HepG2 (cell line): ENCODE measurements around the gene C10orf71. TPM values are rescaled to one million over a fixed set of nuclear protein-coding genes. Genes with fewer than 3 reads are reported as not detected.

Experiments used
- ATAC-seq: fragments of 200-7000 bp; cut with Tn5 transposase; 3 replicates; pipeline ENCODE4 v1.9.1; 2020; ENCODE audit warnings: mild to moderate bottlenecking, moderate library complexity
- BruUV-seq: library from RNA; stranded (reverse); fragments of 400-500 nt; replicated peaks from 2 replicates; lab custom pipeline; 2021; lab: Mats Ljungman, UMichigan
- CTCF ChIA-PET: fragments of 300-600 bp; formaldehyde crosslinking; extraction: SDS; loops from one replicate; lab custom pipeline; 2021; ENCODE audit warnings: low total read pairs, inconsistent platforms, low intra/inter-chr PET ratio; lab: Yijun Ruan, JAX
- POLR2A ChIA-PET: fragments of 350-600 bp; sonication (Branson Sonifier 250); formaldehyde crosslinking; loops from one replicate; lab custom pipeline; 2020; ENCODE audit warnings: antibody characterized with exemption, inconsistent platforms; lab: Yijun Ruan, JAX
- DNase-seq: peaks from one replicate; pipeline ENCODE4 v3.0.0-alpha.2; 2015; ENCODE audit warnings: low spot score
- FAIRE-seq: peaks from 3 replicates; lab custom pipeline; 2011; peaks lifted over from hg19 to GRCh38; lab: Jason Lieb, UNC
- H2AFZ ChIP-seq: one replicate; pipeline ENCODE4 v1.6.1; 2011; ENCODE audit warnings: low read length, inconsistent platforms
- H3K27ac ChIP-seq: fragments of 300-600 bp; 3 replicates; pipeline ENCODE4 v1.8.0; 2011; ENCODE audit warnings: mixed run types, mild to moderate bottlenecking, mixed read lengths, low read length, inconsistent platforms; ENCODE audit not compliant: insufficient read depth; ENCODE audit errors: extremely low read length
- H3K27me3 ChIP-seq, 2 experiments: fragments of 200-600 bp in 1 of 2; 2 replicates in 1 of 2; 3 replicates in 1 of 2; pipeline versions ENCODE4 v1.6.0 to v1.8.0; 2011; ENCODE audit warnings: low read length in 2 of 2, mild to moderate bottlenecking in 2 of 2, moderate library complexity in 2 of 2, inconsistent platforms in 1 of 2; ENCODE audit not compliant: insufficient read depth in 2 of 2, control insufficient read depth in 1 of 2
- H3K36me3 ChIP-seq, 2 experiments: fragments of 200-600 bp in 1 of 2; replicated peaks in 1 of 2; 2 replicates in 1 of 2; 3 replicates in 1 of 2; pipeline versions ENCODE4 v1.5.1 to v1.8.0; 2011; ENCODE audit warnings: low read length in 2 of 2, inconsistent platforms in 1 of 2; ENCODE audit not compliant: insufficient read depth in 2 of 2, control insufficient read depth in 1 of 2
- H3K4me1 ChIP-seq: 2 replicates; pipeline ENCODE4 v1.5.1; 2012; ENCODE audit warnings: low read length, inconsistent platforms; ENCODE audit not compliant: insufficient read depth
- H3K4me2 ChIP-seq: 2 replicates; pipeline ENCODE4 v1.6.0; 2011; ENCODE audit warnings: low read depth, low read length, inconsistent platforms
- H3K4me3 ChIP-seq, 3 experiments: fragments of 200-600 bp in 1 of 3; sonication (generic), shearing (Covaris generic) in 1 of 3; replicated peaks in 1 of 3; 2 replicates each; pipeline ENCODE4 v1.5.1; 2011 to 2016; ENCODE audit warnings: low read length in 3 of 3, inconsistent platforms in 2 of 3, low read depth in 2 of 3, mild to moderate bottlenecking in 2 of 3, control low read depth in 1 of 3, mixed read lengths in 1 of 3; ENCODE audit not compliant: insufficient read depth in 1 of 3
- H3K79me2 ChIP-seq: one replicate; pipeline ENCODE4 v1.6.1; 2011; ENCODE audit warnings: low read length, inconsistent platforms; ENCODE audit not compliant: insufficient read depth
- H3K9ac ChIP-seq: 2 replicates; pipeline ENCODE4 v1.6.0; 2011; ENCODE audit warnings: mild to moderate bottlenecking, low read depth, low read length, inconsistent platforms; ENCODE audit not compliant: insufficient read depth
- H3K9me3 ChIP-seq: 2 replicates; pipeline ENCODE4 v1.5.1; 2012; ENCODE audit warnings: mild to moderate bottlenecking, low read length
- H4K20me1 ChIP-seq: 2 replicates; pipeline ENCODE4 v1.6.0; 2011; ENCODE audit warnings: inconsistent platforms, mild to moderate bottlenecking, low read length, moderate library complexity; ENCODE audit not compliant: insufficient read depth
- HOXA9 ChIP-seq: sonication (generic); formaldehyde crosslinking; IDR thresholded peaks from 2 replicates; pipeline ENCODE4 v1.8.1; 2022; ENCODE audit warnings: missing genetic modification reagents, mild to moderate bottlenecking, moderate library complexity, borderline replicate concordance
- MAFF ChIP-seq: IDR thresholded peaks from 2 replicates; pipeline ENCODE4 v1.6.1; 2011; ENCODE audit warnings: low read depth, low read length, improper control_type of control experiment
- MAFK ChIP-seq, 2 experiments: IDR thresholded peaks in 1 of 2; conservative IDR thresholded peaks in 1 of 2; 2 replicates each; pipeline ENCODE4 v1.6.1; 2011; ENCODE audit warnings: improper control_type of control experiment in 2 of 2, low read length in 2 of 2
- MEF2D ChIP-seq: sonication (generic); formaldehyde crosslinking; IDR thresholded peaks from 2 replicates; pipeline ENCODE4 v1.5.1; 2020; ENCODE audit warnings: mild to moderate bottlenecking, missing genetic modification reagents
- SKI ChIP-seq: fragments of 450-650 bp; IDR thresholded peaks from one replicate; pipeline ENCODE4 v1.6.1; 2018; ENCODE audit warnings: mild to moderate bottlenecking; ENCODE audit not compliant: partially characterized antibody
- YY1 ChIP-seq: IDR thresholded peaks from 2 replicates; pipeline ENCODE4 v1.6.1; 2011; ENCODE audit warnings: low read length, low read depth, moderate library complexity, mild to moderate bottlenecking; ENCODE audit not compliant: insufficient read depth, insufficient replicate concordance
- ZNF652 ChIP-seq: IDR thresholded peaks from 2 replicates; pipeline ENCODE4 v1.6.1; 2016; ENCODE audit warnings: low read depth, borderline replicate concordance
- ZNF766 ChIP-seq: sonication (generic); formaldehyde crosslinking; IDR thresholded peaks from 2 replicates; pipeline ENCODE4 v1.5.0; 2020; ENCODE audit warnings: missing genetic modification reagents, borderline replicate concordance
- WGBS: methylation state at CpG from one replicate; pipeline ENCODE4 v1.1.6; 2017; ENCODE audit warnings: low lambda C conversion rate; 5-methylcytosine and 5-hydroxymethylcytosine counted together
- in situ Hi-C: cut with HindIII; loops from 2 replicates; pipeline ENCODE4 v1.10.0; 2017; ENCODE audit warnings: low pct_unique_long_range_greater_than_20kb; ENCODE audit not compliant: extremely low pct_ligation_motif_present
- intact Hi-C: fragments of 100-400 bp; cut with micrococcal nuclease; formaldehyde crosslinking; loops from one replicate; pipeline ENCODE4 v1.10.0; 2022; ENCODE audit not compliant: unreplicated experiment
- polyA plus RNA-seq, 8 experiments: library from polyadenylated mRNA; depleted of rRNA in 3 of 8; stranded (reverse) in 7 of 8; unstranded in 1 of 8; fragments of >200 nt; fragmentation: Illumina TruSeq in 4 of 8; extraction: Trizol in 4 of 8; gene quantifications; 2 replicates each; pipeline versions ENCODE4 v1.2.1 to v1.2.3, GENCODE V29; 2011 to 2016; ENCODE audit warnings: low read depth in 4 of 8, missing spikeins in 1 of 8, mixed read lengths in 1 of 8; ENCODE audit not compliant: insufficient read depth in 1 of 8
- total RNA-seq, 5 experiments: library from RNA; depleted of rRNA; stranded (reverse); fragments of >200 nt; fragmentation: Illumina TruSeq; extraction: Trizol; gene quantifications; 2 replicates each; pipeline ENCODE4 v1.2.3, GENCODE V29; 2016; ENCODE audit warnings: low read depth in 1 of 5
- TF ChIP-seq, protein P1 (sequence below): sonication (generic); formaldehyde crosslinking; IDR thresholded peaks from 2 replicates; pipeline ENCODE4 v1.8.0; 2022; ENCODE audit warnings: mild to moderate bottlenecking, missing genetic modification reagents, moderate library complexity
- TF ChIP-seq, protein P2 (sequence below): sonication (generic); formaldehyde crosslinking; IDR thresholded peaks from 2 replicates; pipeline ENCODE4 v1.4.0; 2020; ENCODE audit warnings: missing genetic modification reagents, low read depth, mild to moderate bottlenecking, borderline replicate concordance

The C10orf71 gene
- total and polyA plus RNA-seq, 2 of the 13 experiments (the other 11 are each of a cell fraction or from before 2014, with no cell fraction given), result not detected

DNA sequence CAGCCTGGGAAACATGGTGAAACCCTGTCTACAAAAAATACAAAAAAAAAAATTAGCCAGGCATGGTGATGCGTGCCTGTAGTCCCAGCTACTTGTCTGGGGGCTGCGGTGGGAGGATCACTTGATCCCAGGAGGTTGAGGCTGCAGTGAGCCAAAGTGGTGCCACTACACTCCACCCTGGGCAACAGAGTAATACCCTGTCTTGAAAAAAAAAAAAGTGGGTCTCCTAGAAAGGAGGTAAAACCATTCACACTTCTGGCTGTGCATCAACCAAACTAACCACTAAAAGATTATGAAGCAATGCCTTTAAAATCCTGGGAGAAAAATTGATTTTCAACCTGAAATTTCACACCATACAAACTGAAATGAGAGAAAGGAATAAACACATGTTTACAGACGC lies 35.4 kb upstream of the C10orf71 start:
- TF ChIP-seq HOXA9 (CRISPR knock-in tag) (no peak), ZNF652 (no peak), ZNF766 (CRISPR knock-in tag) (no peak), MEF2D (CRISPR knock-in tag) (no peak), SKI (no peak)
- TF ChIP-seq, protein P1, sequence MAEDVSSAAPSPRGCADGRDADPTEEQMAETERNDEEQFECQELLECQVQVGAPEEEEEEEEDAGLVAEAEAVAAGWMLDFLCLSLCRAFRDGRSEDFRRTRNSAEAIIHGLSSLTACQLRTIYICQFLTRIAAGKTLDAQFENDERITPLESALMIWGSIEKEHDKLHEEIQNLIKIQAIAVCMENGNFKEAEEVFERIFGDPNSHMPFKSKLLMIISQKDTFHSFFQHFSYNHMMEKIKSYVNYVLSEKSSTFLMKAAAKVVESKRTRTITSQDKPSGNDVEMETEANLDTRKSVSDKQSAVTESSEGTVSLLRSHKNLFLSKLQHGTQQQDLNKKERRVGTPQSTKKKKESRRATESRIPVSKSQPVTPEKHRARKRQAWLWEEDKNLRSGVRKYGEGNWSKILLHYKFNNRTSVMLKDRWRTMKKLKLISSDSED (CRISPR knock-in tag), result no peak
- TF ChIP-seq, all 625 proteins: peak for 0
- WGBS, result 11% methylated on average over 3 of the region's 3 CpGs
- ChIA-PET POLR2A (no interaction called here), CTCF (no interaction called here)
- DNase-seq (no peak), ATAC-seq (no peak), FAIRE-seq (no peak)
- no peak overlapping the region for H3K27ac ChIP-seq
- in situ Hi-C loops (no loop called here), intact Hi-C loops (no loop called here)
- H3K27me3 ChIP-seq, result 0 out of 5 replicates have a peak, but pooled peaks cover 0 to 4% of the 10 kb centered on the region in 2 experiments
- H2AFZ ChIP-seq, result no peak overlapping the region
- no peak overlapping the region for H3K4me3 ChIP-seq
- H3K4me2 ChIP-seq, result no peak overlapping the region
- H3K9ac ChIP-seq, result no peak overlapping the region
- H4K20me1 ChIP-seq, result no peaks in the 10 kb centered on the region
- H3K9me3 ChIP-seq, result peaks cover 12% of the 10 kb centered on the region; the same call in 1 of the 2 replicates
- no TSS peak for BruUV-seq
- H3K79me2 ChIP-seq, result no peaks in the 10 kb centered on the region
- no peaks in the 10 kb centered on the region for H3K36me3 ChIP-seq
- H3K4me1 ChIP-seq, result no peaks in the 10 kb centered on the region

DNA sequence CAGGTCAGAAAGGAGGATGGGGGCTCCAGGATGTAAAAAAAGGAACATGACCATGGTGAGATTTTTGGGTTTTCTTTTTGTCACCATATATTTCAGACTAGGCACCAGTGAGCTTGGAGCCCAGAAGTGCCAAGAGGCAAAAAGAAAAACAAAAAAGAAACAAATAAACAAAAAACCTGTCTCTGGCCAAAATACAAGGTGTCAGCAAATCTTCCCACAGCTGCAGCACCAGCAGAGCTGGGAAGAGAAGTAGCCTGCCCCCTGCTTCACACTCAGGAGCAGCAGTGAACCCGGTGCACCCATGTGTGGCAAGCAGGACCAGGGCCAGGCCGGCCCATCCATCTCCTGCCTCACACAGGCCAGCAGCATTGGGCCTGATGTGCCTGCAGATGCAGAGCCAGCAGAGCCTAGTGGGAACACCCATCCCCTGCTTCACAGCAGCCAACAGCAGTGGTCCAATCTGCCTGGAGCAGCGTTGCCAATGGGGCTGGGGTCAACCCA lies 34.7 kb upstream of the C10orf71 start:
- intact Hi-C loops, result no loop called here
- POLR2A ChIA-PET, result no interaction called here
- TF ChIP-seq MAFF, result peak; percentile 54
- TF ChIP-seq YY1, result no peak
- peak; percentile 64 to 81 for TF ChIP-seq MAFK (conservative IDR thresholded peaks at IDR 0.05 in 1 of 2, IDR thresholded peaks at IDR 0.05 in 1 of 2; ENCODE audit: low read length in 2 of 2)
- TF ChIP-seq, protein P2, sequence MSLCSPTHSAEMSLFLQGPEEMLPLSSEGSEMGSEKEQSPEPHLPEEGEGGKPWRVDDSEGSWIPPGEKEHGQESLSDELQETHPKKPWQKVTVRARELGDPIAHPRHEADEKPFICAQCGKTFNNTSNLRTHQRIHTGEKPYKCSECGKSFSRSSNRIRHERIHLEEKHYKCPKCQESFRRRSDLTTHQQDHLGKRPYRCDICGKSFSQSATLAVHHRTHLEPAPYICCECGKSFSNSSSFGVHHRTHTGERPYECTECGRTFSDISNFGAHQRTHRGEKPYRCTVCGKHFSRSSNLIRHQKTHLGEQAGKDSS, result no peak

More for the DNA sequence above, 34.7 kb upstream of the C10orf71 start:
- Histone ChIP-seq H3K9me3 (peaks cover 12% of the 10 kb centered on the region; the same call in 1 of the 2 replicates), H3K27ac (no peak overlapping the region), H4K20me1 (no peaks in the 10 kb centered on the region), H3K79me2 (no peaks in the 10 kb centered on the region), H2AFZ (no peak overlapping the region), H3K9ac (no peak overlapping the region), H3K27me3 (0 out of 5 replicates have a peak, but pooled peaks cover 0 to 4% of the 10 kb centered on the region in 2 experiments), H3K4me3 (no peak overlapping the region), H3K4me1 (no peaks in the 10 kb centered on the region), H3K36me3 (no peaks in the 10 kb centered on the region), H3K4me2 (no peak overlapping the region)
- in situ Hi-C loops, result no loop called here
- no TSS peak for BruUV-seq
- DNase-seq (no peak), ATAC-seq (no peak), FAIRE-seq (no peak)
- CTCF ChIA-PET, result no interaction called here
- 0% methylated on average over 1 of the region's 3 CpGs for whole genome bisulfite sequencing
